Osteocyte (in vitro differentiated cells): ENCODE measurements around the gene G3BP2. TPM values are rescaled to one million over a fixed set of nuclear protein-coding genes. Genes with fewer than 3 reads are reported as not detected.
"Not testable (repeated sequence)": the region's sequence is repeated elsewhere in the genome, so short reads cannot be mapped to it uniquely, and the experiment has no call there.

Source experiments
- DNase-seq: peaks from one replicate; pipeline ENCODE4 v3.0.0; 2021; ENCODE audit warnings: mixed read lengths; ENCODE audit not compliant: unreplicated experiment; ENCODE audit errors: extremely low spot score
- H3K27ac Mint-ChIP-seq: one replicate; pipeline ENCODE4 v1.8.0; 2021; ENCODE audit warnings: mild to moderate bottlenecking, mixed read lengths; ENCODE audit not compliant: unreplicated experiment
- H3K27me3 Mint-ChIP-seq: one replicate; pipeline ENCODE4 v1.8.0; 2021; ENCODE audit warnings: mixed read lengths; ENCODE audit not compliant: unreplicated experiment
- H3K36me3 Mint-ChIP-seq: one replicate; pipeline ENCODE4 v1.8.0; 2021; ENCODE audit warnings: mixed read lengths; ENCODE audit not compliant: unreplicated experiment
- H3K4me1 Mint-ChIP-seq: one replicate; pipeline ENCODE4 v1.8.0; 2021; ENCODE audit warnings: mixed read lengths; ENCODE audit not compliant: unreplicated experiment
- H3K4me3 Mint-ChIP-seq: one replicate; pipeline ENCODE4 v1.8.0; 2021; ENCODE audit warnings: mild to moderate bottlenecking, moderate library complexity, mixed read lengths; ENCODE audit not compliant: unreplicated experiment
- H3K9me3 Mint-ChIP-seq: one replicate; pipeline ENCODE4 v1.8.0; 2021; ENCODE audit warnings: mixed read lengths; ENCODE audit not compliant: unreplicated experiment
- long read RNA-seq: library from polyadenylated mRNA; unstranded; transcript quantifications from one replicate; pipeline ENCODE4 v2.0.0, GENCODE V29; 2021
- total RNA-seq: library from RNA; stranded (reverse); gene quantifications from 2 replicates; pipeline ENCODE4 v1.2.1, GENCODE V29; 2021
- TF ChIP-seq, protein P1 (sequence below): fragments of 200-600 bp; sonication (generic); IDR thresholded peaks from 2 replicates; pipeline ENCODE4 v1.5.0; 2021; ENCODE audit warnings: antibody characterized with exemption, mild to moderate bottlenecking, moderate library complexity

The G3BP2 gene
- 138 and 141 TPM in 2 replicates for total RNA-seq
- long read RNA-seq, full-length matches to known transcripts = 280 of 406 reads
- long read RNA-seq, partial matches to known transcripts = 17 of 406 reads
- long read RNA-seq, other reads (novel, unspliced or antisense) = 109 of 406 reads

DNA sequence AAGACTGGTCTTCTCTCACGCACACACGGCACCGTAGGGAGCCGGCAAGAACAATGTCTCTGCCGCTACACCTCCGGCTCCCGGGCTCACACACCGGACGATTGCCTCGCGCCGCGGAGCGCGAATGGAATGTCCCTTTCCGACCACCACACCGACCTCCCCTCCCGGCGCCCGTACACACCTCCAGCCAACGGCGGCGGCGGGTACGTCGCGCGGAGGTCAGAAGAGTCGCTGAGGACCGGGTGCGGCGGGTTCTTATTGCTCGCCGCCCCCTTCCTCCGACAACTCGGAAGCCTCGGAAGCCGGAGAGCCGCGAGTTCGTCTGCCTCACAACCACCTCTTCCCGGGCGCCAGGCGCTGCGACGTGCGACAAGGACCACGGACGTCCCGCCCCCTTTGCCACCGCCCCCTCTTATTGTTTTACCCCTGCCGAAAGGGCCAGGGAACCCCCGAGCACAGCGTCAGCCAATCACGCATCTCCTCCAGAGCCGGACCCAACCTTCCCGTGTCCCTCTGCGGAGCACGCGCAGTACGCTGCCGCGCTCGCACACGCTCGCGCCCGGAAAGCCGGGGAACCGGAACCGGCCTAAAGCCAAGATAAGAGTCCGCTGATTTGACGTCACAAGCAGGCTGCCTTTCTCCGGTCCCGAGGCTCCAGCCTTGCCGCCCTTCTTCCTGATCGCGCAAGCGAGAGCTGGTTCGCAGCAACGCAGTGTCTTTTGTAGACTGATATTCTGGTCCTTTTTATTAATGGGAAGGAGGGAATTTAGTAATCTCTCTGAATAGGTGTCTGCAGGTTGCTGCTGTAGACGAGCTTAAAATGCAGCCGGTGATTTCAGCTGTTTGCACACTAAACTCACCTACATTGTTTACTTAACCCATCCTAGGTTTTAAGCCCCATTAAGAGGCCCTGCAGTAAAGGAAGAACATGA lies at the start of gene G3BP2:
Gene G3BP2, minus strand, starts transcription at position 385 of the 932 bp plus-strand sequence. CDS start 11,386 bp downstream, outside the sequence.
- peaks cover 39% of the 10 kb centered on the region for H3K4me1 Mint-ChIP-seq
- peak within 1 kb of the TSS; percentile 97 for H3K4me3 Mint-ChIP-seq
- TF ChIP-seq, protein P1, sequence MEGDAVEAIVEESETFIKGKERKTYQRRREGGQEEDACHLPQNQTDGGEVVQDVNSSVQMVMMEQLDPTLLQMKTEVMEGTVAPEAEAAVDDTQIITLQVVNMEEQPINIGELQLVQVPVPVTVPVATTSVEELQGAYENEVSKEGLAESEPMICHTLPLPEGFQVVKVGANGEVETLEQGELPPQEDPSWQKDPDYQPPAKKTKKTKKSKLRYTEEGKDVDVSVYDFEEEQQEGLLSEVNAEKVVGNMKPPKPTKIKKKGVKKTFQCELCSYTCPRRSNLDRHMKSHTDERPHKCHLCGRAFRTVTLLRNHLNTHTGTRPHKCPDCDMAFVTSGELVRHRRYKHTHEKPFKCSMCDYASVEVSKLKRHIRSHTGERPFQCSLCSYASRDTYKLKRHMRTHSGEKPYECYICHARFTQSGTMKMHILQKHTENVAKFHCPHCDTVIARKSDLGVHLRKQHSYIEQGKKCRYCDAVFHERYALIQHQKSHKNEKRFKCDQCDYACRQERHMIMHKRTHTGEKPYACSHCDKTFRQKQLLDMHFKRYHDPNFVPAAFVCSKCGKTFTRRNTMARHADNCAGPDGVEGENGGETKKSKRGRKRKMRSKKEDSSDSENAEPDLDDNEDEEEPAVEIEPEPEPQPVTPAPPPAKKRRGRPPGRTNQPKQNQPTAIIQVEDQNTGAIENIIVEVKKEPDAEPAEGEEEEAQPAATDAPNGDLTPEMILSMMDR = no peak
- H3K36me3 Mint-ChIP-seq = no peaks in the 10 kb centered on the region
- no peaks in the 10 kb centered on the region for H3K27me3 Mint-ChIP-seq
- peak; percentile 98 for DNase-seq
- no peaks in the 10 kb centered on the region for H3K9me3 Mint-ChIP-seq
- peak within 1 kb of the TSS; percentile 94 for H3K27ac Mint-ChIP-seq

- TF ChIP-seq, protein P1 = no peak
- Mint-ChIP-seq H3K4me1 (peaks cover 32% of the 10 kb centered on the region), H3K27ac (no peak overlapping the region), H3K36me3 (peaks cover 3% of the 10 kb centered on the region), H3K9me3 (no peaks in the 10 kb centered on the region), H3K27me3 (no peaks in the 10 kb centered on the region), H3K4me3 (no peak overlapping the region)
- no peak for DNase-seq
Measured at GRCh38 chr4:75722417-75722816, 49.2 kb upstream of the G3BP2 start.

- TF ChIP-seq, protein P1 = no peak
- Mint-ChIP-seq H3K36me3 (no peaks in the 10 kb centered on the region), H3K4me1 (peaks cover 29% of the 10 kb centered on the region), H3K27me3 (no peaks in the 10 kb centered on the region), H3K9me3 (no peaks in the 10 kb centered on the region), H3K27ac (no peak overlapping the region), H3K4me3 (no peak overlapping the region)
- DNase-seq = no peak
Measured at GRCh38 chr4:75718529-75718928, 45.3 kb upstream of the G3BP2 start.

DNA sequence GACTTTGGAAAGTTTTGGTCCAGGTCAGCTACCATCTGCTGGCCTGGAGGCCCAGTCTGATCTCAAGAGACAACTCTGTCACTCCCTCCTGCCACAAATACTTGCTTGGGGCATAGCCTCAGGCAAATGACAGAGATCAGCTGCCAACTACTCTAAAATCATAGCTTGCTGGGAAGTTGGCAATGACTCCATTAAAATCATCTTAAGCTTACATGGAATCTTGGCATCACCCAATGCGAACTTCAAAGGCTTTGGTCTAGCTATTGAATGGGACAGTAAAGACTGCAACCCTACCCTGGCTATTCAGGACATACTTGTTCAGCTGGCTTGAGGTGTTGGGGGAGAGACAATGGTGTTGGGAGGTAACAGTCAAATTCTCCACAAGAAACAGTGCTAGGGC lies 44.2 kb upstream of the G3BP2 start:
- no peak overlapping the region for H3K4me3 Mint-ChIP-seq
- no peaks in the 10 kb centered on the region for H3K27me3 Mint-ChIP-seq
- H3K4me1 Mint-ChIP-seq = peaks cover 20% of the 10 kb centered on the region
- no peak for DNase-seq
- no peaks in the 10 kb centered on the region for H3K9me3 Mint-ChIP-seq
- TF ChIP-seq, protein P1 = no peak
- no peak overlapping the region for H3K27ac Mint-ChIP-seq
- no peaks in the 10 kb centered on the region for H3K36me3 Mint-ChIP-seq

GRCh38 chr4:75716054-75716453 lies 42.8 kb upstream of the G3BP2 start:
- DNase-seq = peak; percentile 10
- H3K36me3 Mint-ChIP-seq, H3K27ac Mint-ChIP-seq, H3K4me3 Mint-ChIP-seq, H3K27me3 Mint-ChIP-seq, H3K9me3 Mint-ChIP-seq: not testable (repeated sequence)
- H3K4me1 Mint-ChIP-seq = peaks cover 20% of the 10 kb centered on the region
